ENCODE measurements around the gene SLC35F3. TPM values are rescaled to one million over a fixed set of nuclear protein-coding genes. Genes with fewer than 3 reads are reported as not detected.
A peak's percentile ranks its signal among the peaks of the same experiment; 100 is the strongest.

The SLC35F3 gene
- total RNA-seq, 1 experiment from 2014 or later, result 4.6 TPM

- no peak for DNase-seq (ENCODE audit: low read depth)
These were observed 68.1 kb downstream of the SLC35F3 start for GRCh38 chr1:233972563-233972950.

- DNase-seq (ENCODE audit: low read depth), result peak; percentile 87
These were observed 68.6 kb downstream of the SLC35F3 start for GRCh38 chr1:233972951-233973635.

- peak; percentile 46 for DNase-seq (ENCODE audit: low read depth)
These were observed 71.0 kb downstream of the SLC35F3 start for GRCh38 chr1:233975486-233975885.

- no peak for DNase-seq (ENCODE audit: low read depth)
These were observed 76.7 kb downstream of the SLC35F3 start for GRCh38 chr1:233981042-233981675.

GRCh38 chr1:233982827-233983518 is 78.5 kb downstream of the SLC35F3 start:
- DNase-seq (ENCODE audit: low read depth), result no peak

- peak; percentile 56 for DNase-seq (ENCODE audit: low read depth)
These were observed 79.3 kb downstream of the SLC35F3 start for GRCh38 chr1:233983811-233984210.

GRCh38 chr1:233988963-233989696 is 84.7 kb downstream of the SLC35F3 start:
- no peak for DNase-seq (ENCODE audit: low read depth)

GRCh38 chr1:233990486-233990885 is 86.0 kb downstream of the SLC35F3 start:
- DNase-seq (ENCODE audit: low read depth), result no peak

- DNase-seq (ENCODE audit: low read depth), result peak; percentile 54
These were observed 89.2 kb downstream of the SLC35F3 start for GRCh38 chr1:233993651-233994050.

GRCh38 chr1:233994112-233994511 is 89.6 kb downstream of the SLC35F3 start:
- no peak for DNase-seq (ENCODE audit: low read depth)

GRCh38 chr1:233998456-233998855 is 94.0 kb downstream of the SLC35F3 start:
- DNase-seq (ENCODE audit: low read depth), result no peak

- DNase-seq (ENCODE audit: low read depth), result no peak
These were observed 94.4 kb downstream of the SLC35F3 start for GRCh38 chr1:233998891-233999290.

- no peak for DNase-seq (ENCODE audit: low read depth)
These were observed 96.1 kb downstream of the SLC35F3 start for GRCh38 chr1:234000557-234001041.

- peak; percentile 66 for DNase-seq (ENCODE audit: low read depth)
These were observed 97.3 kb downstream of the SLC35F3 start for GRCh38 chr1:234001817-234002216.

- DNase-seq (ENCODE audit: low read depth), result no peak
These were observed 100.1 kb downstream of the SLC35F3 start for GRCh38 chr1:234004591-234004990.

- DNase-seq (ENCODE audit: low read depth), result no peak
These were observed 103.2 kb downstream of the SLC35F3 start for GRCh38 chr1:234007684-234008083.

GRCh38 chr1:234008591-234008990 is 104.1 kb downstream of the SLC35F3 start:
- no peak for DNase-seq (ENCODE audit: low read depth)

- DNase-seq (ENCODE audit: low read depth), result no peak
These were observed 105.2 kb downstream of the SLC35F3 start for GRCh38 chr1:234009668-234010067.

- no peak for DNase-seq (ENCODE audit: low read depth)
These were observed 109.7 kb downstream of the SLC35F3 start for GRCh38 chr1:234014208-234014607.

GRCh38 chr1:234018816-234019215 is 114.3 kb downstream of the SLC35F3 start:
- no peak for DNase-seq (ENCODE audit: low read depth)

- no peak for DNase-seq (ENCODE audit: low read depth)
These were observed 114.9 kb downstream of the SLC35F3 start for GRCh38 chr1:234019387-234019786.

GRCh38 chr1:234022302-234022701 is 117.8 kb downstream of the SLC35F3 start:
- DNase-seq (ENCODE audit: low read depth), result no peak

Data from RPMI7951 (cell line).